ENCODE data around the gene OR4K5.

GRCh38 chr14:19906665-19907064, 13.7 kb upstream of the OR4K5 start:
- no peak for TF ChIP-seq CTCF (IDR thresholded peaks at IDR 0.05)
- TF ChIP-seq POLR2AphosphoS5 (IDR thresholded peaks at IDR 0.05) = no peak

Data from sigmoid colon (tissue), 4 donors.